Suppressor macrophage (primary cell): Measurements from ENCODE around the gene HECTD1.
"Not testable (repeated sequence)": the region's sequence is repeated elsewhere in the genome, so short reads cannot be mapped to it uniquely, and the experiment has no call there.

Source experiments
- DNase-seq, 4 experiments: peaks; one replicate each; pipeline ENCODE4 v3.0.0-alpha.2; 2020 to 2022

HECTD1 gene

DNA sequence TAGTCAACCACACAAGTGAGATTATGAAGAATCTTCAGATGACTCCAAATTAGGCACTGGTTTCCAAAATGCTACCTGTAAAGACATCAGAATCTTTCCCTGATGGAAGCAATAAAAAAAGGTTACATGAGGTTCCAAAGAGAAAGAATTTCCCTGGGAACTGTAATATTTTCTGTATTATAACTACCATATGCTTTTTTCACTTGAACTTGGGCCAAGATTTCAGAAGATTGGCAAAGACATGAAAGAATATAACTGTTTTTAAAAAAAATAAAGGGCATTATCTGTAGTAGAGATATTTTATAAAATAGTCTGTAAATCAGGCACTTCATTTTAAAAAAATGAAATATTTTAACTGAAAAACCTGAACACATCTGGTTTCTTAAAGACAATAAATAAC, 12.9 kb downstream of the HECTD1 start:
- no peak for DNase-seq

DNA sequence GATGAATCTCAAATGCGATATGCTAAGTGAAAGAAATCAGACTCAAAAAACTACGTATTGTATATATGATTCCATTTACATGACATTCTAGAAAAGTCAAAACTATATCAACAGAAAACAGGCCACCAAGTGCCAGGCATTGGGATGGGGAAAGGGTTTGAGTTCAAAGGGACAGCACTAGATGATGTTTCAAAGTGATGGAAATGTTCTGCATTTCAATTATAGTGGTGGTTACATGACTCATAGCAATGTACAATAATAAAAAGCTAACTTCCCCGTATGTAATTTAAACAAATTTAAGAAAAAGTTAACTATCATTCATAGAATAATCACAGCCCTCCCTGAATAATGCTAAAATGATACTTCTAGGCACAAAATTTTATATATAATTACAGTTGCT, 13.5 kb downstream of the HECTD1 start:
- DNase-seq = peak in 2 of 4 experiments; percentile 17 to 30

DNA sequence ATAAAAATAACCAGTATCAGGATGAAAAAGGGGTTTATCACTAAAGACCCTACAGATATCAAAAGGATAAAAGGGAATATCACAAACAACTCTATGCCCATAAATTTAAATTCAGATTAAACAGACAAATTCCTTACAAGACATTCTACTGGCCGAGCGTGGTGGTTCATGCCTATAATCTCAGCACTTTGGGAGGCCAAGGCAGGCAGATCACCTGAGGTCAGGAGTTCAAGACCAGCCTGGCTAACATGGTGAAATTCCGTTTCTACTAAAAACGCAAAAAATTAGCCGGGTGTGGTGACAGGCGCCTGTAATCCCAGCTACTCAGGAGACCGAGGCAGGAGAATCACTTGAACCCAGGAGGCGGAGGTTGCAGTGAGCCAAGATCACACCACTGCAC, 15.0 kb downstream of the HECTD1 start:
- not testable (repeated sequence) for DNase-seq

DNA sequence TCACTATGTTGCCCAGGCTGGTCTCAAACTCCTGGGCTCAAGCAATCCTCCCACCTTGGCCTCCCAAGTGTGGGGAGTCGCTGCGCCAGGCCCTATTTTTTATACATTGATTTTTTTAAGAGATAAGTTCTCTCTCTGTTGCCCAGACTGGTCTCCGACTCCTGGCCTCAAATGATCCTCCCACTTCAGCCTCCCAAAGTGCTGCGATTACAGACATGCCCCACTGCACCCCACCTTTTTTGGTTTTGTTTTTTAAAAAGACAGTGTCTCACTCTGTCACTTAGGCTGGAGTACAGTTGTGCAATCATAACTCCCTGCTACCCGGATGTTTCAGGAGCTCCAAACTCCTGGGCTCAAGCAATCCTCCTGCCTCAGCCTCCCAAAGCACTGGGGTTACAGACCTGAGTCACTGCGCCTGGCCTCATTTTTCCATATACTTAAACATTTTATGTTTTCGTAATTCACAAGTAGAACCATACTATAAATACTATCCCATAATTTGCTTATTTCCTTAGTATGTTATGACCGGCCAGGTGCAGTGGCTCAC, 16.8 kb downstream of the HECTD1 start:
- DNase-seq = no peak

DNA sequence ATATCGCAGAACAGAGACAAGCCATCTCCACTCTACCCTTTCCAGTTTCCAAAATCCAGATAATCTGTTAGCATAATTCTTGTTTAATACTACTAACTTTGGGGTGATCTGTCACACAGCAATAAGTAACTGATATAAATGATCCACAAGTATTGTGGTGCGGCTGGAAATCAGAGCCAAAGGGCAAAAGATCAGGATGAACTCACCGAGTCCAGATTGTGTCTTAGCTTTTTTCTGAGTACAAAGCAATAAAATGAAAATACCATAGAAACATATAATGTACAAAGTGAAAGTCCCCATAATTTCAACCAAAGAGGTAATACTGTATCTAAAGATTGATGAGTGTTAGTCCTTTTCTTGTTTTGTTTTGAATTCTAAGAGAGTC, 17.4 kb downstream of the HECTD1 start:
- DNase-seq = no peak

DNA sequence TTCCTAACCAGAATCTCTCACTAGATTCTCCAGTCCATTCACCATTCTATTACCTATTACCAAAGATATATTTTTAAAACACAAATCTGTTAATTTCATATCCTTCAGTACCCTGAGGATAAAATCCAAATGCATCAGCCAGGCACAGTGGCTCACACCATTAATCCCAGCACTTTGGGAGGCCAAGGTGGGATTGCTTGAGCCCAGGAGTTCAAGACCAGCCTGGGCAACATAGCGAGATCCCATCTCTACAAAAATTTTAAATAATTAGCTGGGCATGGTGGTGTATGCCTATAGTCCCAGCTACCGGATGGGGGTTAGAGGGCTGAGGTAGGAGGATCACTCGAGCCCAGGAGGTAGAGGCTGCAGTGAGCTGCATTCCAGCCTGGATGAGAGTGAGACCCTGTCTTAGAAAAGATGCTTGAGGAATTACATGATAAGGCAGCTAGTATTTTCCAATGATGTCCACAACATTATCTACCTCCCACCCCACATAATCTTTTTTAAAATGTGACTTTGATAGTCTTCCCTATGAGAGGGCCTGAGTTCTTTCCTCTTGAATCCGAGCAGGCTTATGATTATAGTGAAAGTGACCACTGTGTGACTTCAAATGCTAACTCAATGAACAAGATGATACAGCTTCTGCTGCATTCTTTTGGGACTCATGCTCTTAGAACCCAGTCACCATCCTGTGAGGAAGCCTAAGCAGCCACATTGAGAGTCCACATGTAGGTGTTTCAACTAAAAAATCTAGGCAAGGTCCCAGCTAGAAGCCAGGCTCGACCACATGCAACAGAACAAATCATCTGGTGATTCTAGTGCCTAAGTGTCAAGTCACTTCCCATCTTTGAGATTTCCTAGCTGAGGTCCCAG, 18.0 kb downstream of the HECTD1 start:
- DNase-seq = no peak

DNA sequence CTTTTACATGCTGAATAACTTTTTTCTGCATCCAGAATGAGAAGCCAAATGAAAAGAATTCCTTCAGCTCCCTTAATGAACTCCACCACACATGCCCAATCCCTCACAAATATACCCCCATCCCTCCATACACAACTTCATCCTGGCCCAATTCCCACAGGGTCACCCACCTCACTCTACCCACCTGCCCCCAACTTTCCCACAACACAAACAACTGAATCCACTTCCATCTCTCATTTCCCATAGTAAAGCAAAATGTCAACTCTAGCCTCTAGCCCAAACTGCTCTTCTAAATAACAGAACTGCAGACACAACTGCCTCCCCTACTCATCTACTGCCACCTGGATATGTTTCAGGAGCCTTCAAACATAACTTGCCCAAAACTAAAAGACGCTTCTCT, 18.8 kb downstream of the HECTD1 start:
- no peak for DNase-seq

DNA sequence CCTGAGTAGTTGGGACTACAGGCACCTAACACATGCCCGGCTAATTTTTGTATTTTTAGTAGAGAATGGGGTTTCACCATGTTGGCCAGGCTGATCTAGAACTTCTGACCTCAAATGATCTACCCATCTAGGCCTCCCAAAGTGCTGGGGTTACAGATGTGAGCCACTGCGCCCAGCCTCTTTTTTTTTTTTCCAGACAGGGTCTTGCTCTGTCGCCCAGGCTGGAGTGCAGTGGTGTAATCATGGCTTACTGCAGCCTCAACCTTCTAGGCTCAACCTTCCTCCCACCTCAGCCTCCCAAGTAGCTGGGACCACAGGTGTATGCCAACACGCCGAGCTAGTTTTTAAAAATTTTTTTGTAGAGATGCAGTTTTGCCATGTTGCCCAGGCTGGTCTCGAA, 25.6 kb downstream of the HECTD1 start:
- not testable (repeated sequence) for DNase-seq

DNA sequence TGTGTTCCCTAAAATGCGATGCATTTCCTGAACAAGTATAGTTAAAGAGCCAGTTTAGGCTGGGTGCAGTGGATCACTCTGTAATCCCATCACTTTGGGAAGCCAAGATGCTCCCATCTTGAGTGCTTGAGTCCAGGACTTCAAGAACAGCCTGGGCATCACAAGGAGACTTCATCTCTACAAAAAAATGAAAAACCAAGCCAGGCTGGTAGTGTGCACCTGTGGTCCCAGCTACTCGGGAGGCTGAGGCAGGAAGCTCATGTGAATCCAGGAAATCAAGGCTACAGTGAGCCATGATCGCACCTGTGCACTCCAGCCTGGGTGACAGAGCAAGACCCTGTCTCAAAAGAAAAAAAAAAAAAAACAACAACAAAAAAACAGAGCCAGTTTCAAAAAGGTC, 26.3 kb downstream of the HECTD1 start:
- no peak for DNase-seq

DNA sequence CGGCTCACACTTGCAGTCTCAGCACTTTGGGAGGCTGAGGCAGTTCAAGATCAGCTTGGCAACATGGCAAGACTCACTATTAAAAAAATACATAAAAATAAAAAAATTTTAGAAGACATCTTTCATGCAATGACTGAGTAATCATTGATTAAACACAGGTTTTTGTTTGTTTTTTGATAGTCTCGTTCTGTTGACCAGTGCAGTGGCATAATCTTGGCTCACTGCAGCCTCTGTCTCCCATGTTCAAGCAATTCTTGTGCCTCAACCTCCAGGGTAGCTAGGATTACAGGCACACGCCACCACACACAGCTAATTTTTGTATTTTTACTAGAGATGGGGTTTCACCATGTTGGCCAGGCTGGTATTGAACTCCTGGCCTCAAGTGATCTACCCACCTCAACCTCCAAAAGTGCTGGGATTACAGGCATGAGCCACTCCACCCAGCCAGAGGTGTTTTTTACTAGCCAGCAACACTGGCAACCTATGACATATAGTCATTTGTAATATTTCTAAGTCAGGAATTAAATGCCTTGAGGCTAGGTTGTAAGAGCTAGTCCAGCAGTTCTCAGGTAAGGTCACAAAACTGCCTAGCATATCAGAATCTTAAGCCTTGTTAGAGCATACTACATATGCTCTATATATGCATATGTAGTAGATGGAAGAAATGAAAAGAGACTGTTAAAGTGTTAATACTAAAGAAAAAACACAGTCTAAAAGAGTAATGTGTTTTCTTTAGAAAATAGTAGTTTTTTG, 27.1 kb downstream of the HECTD1 start:
- DNase-seq = no peak

DNA sequence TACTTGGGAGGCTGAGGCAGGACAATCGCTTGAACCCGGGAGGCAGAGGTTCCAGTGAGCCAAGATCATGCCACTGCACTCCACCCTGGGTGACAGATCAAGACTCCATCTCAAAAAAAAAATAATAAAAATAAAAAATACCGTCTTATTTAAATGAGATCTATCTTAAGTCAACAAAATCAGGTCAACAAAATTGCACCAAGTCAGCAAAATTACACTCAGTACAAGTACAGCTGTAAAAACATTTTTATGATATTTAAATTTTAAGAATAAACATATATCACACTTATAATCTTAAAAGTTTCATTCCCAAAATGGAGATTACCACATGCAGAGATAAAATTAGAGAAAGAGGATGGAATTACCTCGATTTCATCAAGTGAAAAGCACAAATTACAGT, 33.2 kb downstream of the HECTD1 start:
- DNase-seq = no peak

DNA sequence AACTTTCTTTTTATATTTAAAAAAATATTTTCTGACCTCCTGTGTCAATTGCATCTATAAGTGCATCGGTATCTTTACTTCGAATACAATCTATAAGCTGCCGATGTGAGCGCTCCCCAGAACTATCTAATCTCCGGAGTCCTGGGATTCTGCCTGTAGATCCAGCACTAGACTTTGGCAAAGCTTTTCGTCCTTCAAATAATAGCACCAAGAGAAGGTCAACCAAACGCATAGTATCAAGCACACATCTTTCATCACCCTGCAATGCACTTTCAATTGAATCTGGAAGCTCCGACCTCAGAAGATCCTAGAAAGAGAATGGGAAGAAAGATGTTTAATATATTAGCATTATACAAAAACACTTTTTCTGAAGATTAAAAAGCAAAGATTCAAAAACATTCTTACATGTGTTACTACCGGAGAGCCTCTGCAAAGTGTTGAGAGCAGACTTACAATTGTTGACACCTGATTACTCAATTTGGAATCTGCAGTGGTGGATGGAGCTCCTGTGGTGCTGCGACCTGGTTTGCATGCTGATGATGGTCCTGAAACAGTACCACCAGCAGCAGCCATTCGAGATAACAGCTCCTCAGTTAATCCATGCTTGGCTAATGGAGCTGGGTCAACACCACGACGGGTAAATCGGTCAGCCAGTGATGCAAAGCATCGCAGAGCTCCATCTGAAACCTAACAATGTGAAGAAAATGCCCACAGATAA, 34.3 kb downstream of the HECTD1 start:
- no peak for DNase-seq

DNA sequence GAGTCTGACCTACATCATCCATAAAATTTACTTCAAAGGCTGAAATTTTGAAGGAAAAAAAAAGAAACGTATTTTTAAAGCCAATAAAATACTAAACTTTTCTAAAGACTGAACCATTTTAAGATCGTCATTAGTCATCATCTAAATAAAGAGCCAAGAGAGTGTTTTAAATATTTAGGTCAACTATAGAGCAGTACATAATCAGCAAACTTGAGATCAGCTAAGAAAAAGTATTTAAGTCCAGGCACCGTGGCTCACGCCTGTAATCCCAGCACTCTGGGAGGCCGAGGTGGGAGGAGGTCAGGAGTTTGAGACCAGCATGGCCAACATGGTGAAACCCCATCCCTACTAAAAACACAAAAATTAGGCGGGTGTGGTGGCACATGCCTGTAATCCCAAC, 35.5 kb downstream of the HECTD1 start:
- no peak for DNase-seq

DNA sequence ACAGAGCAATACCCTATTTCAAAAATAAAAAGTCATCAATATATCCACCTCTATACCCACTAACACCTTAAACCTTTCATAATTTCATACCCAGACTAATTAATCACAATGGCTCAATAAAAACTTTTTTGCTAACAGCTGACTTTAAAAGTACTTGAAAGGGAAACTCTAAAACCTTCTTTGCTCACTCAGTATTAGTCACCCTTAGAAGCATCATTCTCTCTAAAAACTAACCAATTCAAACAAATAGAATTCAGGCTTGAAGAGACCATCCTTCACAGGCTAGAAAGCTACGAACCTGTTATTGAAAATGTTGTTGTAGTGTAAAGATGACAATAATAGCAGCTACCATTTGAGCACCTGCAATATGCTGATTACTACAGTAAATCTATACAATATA, 37.2 kb downstream of the HECTD1 start:
- DNase-seq = no peak

DNA sequence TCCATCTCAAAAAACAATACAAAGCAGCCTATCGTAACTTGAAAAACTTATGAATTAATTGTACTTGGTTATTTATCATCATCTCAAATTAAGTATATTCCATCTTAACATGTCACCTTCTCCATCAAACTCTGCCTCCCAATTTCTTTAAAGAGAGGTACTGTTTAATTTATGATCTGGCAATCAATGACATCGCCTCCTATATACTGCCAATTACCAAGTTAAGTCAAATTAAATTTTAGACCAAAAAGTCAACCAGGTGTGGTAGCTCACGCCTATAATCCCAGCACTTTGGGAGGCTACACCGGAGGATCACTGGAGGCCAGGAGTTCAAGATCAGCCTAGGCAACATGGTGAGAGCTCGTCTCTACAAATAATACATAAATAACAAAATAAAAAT, 37.7 kb downstream of the HECTD1 start:
- no peak for DNase-seq

DNA sequence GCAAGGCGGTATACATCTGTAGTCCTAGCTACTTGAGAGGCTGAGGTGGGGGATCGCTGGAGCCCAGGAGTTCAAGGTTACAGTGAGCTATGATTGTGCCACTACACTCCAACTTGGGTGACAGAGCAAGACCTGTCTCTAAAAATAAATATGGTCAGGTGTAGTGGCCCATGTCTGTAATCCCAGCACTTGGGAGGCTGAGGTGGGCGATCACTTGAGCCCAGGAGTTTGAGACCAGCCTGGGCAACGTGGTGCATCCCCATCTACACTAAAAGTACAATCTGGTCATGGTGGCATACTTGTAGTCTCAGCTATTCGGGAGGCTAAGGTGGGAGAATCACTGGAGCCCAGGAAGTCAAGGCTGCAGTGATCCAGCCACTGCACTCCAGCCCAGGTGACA, 40.6 kb downstream of the HECTD1 start:
- no peak for DNase-seq

DNA sequence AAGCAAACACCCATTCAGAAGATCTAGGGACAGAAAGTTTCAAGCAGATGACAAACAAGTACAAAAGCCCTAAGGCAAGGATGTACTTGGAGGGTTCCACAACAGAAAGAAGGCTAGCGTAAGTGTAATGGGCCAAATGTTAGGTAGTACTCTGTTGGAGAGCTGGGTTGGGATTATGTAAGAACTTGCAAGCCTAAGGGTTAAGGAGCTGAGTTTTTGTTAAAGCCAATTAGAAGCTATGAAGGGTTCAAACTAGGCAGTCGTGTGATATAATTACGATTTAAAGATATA, 41.4 kb downstream of the HECTD1 start:
- no peak for DNase-seq

DNA sequence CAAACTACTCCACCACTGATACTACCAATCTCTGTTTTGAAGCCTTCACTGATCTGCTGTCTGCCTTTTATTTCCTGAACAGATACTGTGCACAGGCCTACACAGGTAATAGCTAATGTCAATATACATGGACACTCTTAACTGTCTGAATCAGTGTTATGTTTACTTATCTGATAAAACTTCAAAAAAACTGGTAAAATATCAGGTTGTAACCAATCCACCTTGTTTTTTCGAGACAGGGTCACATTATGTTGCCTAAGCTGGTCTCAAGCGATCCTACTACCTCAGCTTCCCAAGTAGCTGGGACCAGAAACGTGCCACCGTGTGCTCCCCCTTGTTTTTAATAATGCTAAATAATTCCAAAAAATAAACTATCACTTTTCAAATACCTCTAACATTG, 43.5 kb downstream of the HECTD1 start:
- no peak for DNase-seq

DNA sequence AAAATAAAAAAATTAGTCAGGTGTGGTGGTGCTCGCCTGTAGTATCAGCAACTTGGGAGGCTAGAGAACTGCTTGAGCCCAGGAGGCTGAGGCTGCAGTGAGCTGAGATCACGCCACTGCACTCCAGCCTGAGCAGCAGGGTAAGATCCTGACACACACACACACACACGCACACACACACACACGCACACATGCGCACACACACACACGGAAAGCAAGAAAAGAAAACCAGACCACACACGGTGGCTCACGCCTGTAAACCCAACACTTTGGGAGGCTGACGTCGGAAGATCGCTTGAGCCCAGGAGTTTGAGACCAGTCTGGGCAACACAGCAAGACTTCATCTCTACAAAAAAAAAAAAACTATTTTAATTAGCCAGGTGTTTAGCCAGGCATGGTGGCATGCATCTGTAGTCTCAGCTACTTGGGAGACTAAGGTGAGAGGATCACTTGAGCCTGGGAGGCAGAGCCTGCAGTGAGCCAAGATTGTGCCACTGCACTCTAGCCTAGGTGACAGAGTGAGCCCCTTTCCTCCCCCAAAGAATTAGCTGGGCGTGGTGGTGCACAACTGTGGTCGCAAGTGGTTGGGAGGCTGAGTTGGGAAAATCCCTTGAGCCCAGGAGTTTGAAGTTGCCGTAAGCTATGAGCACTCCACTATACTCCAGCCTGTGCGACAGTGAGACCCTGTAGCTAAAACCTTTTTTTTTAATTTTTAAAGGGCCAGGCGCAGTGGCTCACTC, 44.5 kb downstream of the HECTD1 start:
- DNase-seq = no peak

DNA sequence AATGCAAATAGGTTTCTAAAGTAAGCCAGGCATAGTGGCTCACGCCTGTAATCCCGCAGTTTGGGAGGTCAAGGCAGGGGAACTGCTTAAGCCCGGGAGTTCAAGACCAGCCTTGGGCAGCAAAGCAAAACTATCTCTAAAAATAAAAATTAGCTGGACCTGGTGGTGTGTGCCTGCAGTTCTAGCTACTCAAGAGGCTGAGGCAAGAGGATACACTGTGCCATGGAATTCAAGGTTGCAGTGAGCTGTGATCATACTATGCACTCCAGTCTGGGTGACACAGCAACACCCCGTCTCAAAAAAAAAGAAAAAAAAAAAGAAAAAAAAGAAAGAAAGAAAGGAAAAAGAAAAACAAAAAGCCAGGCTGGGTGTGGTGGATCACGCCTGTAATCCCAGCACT, 46.3 kb downstream of the HECTD1 start:
- DNase-seq = no peak

DNA sequence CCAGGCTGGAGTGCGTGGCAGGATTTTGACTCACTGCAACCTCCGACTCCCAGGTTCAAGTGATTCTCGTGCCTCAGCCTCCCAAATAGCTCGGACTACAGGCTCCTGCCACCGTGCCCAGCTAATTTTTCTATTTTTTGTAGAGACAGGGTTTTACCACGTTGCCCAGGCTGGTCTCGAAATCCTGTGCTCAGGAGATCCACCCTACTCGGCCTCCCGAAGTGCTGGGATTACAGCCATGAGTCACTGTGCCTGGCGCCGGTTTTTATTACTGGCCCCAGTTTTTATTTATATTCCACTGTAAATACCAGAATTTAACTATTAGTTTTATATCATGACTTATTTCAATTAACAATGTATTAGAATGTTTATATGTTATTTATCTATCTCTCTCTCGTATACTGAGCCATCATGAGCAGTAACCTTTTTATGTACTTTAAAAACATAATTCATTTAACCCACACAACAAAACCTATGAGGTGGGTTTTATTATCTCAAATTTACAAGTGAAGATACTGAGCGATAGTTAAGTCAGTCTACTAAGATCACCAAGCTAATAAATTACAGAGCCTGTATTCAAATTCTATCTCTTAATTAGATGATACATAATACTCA, 47.8 kb downstream of the HECTD1 start:
- DNase-seq = no peak

DNA sequence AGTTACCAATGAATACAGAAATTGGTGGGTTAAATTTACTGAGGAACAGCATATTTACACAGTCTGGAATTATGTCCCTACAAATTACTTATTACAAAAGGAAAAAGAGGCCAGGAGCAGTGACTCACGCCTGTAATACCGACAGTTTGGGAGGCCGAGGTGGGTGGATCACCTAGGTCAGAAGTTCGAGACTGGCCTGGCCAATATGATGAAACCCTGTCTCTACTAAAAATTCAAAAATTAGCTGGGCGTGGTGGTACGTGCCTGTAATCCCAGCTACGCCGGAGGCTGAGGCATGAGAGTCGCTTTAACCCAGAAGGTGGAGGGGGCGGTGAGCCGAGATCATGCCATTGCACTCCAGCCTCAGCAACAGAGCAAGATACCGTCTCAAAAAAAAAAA, 52.6 kb downstream of the HECTD1 start:
- no peak for DNase-seq
